ENCODE measurements around the gene MRPS14.
A peak's percentile ranks its signal among the peaks of the same experiment; 100 is the strongest.

MRPS14 gene

DNA sequence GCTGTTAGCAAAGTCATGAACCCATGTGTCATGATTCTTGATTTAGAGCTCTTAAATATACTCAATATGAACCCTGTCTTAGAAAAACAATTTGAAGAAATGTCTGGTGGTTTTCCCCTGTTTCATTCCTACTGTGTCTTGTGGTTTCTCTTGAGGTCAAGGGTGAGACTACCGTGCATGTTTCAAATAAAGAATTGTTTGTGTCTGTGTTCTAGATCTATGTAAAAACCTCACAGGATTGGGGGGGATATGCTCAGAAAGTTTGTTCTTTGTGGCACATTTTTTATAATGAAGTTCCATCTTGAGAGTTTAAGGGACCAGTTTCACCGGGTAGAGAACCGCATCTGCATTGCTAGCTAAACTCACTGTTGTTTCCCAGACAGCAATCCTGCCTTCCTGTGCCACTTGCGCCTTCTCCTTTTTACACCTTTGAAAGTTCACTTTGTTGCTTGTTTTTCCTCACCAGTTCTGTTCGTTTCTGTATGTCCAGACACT lies 54.4 kb downstream of the MRPS14 start:
- DNase-seq (ENCODE audit: low read depth in 1 of 2, low spot score in 1 of 2): peak in 1 of 2 experiments; percentile 16
- in situ Hi-C loops (cut with HindIII; ENCODE audit: low pct_unique_long_range_greater_than_20kb, low sequenced_read_pairs): no loop called here
- no peak for TF ChIP-seq JUND (IDR thresholded peaks at IDR 0.05; ENCODE audit: low read depth)

DNA sequence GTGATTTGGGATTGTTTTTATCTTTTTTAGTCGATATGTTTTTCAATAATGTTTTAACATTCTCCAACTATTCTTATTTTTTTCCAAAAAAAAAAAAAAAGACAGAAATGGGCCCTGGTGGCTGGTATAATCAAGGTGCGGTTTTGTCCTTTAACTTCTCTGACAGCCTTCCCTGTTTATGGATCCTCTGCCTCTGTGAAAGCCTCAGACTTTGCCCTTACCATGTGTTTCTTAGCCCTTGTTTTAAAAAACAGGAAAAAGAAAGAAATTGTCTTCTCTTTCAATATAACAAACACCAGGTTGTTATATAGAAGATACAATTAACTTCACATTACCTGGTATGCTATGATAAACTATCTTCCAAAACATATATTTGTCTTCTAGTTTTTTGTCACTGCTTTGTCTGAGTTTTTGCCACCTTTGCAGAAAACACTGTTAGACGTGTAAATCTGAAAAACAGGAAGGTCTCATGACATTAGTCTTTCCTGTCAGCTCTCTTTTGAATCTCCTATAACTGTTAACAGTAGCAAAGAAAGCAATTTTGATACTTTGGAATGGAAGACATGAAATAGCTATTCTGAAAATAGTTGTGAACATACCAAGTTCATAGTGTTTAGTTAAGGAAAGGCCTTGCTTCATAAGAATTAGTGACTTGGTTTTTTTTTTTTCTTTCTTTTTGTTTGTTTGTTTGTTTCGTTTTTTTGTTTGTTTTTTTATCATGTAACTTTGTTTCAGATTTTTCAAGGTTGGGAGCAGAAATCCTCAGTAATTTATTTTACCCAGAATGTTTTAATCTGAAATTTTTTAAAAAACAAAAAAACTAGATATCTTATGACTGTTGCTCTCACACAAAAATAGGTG lies 55.1 kb downstream of the MRPS14 start:
- no peak for DNase-seq (ENCODE audit: low read depth in 1 of 2, low spot score in 1 of 2)
- no peak for TF ChIP-seq JUND (IDR thresholded peaks at IDR 0.05; ENCODE audit: low read depth)
- in situ Hi-C loops (cut with HindIII; ENCODE audit: low pct_unique_long_range_greater_than_20kb, low sequenced_read_pairs): no loop called here

DNA sequence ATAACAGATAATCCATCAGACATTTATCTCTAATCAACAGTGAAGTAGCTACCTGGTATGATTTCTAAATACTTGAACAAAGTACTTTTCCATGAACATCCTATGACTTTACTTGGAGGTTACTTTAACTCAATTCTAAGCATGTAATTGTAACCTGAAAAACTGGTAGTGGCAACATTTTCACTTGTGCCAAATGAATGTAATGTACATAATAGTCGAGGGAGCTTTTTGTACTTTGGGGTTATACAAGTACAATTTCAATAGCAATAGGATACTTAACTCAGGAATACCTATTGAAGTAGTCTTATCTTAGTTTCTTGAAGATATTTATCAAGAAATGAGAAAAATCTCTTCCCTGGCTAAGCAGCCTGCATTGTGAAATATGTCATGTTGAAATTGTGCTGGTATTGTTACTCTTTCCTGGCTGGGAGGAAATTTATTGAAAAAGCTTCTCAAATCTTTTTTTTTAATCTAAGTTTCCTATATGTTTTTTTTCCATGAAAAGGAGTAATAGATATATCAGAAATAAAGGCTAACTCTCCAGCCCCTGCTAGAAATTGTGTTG lies 57.1 kb downstream of the MRPS14 start:
- DNase-seq (ENCODE audit: low read depth in 1 of 2, low spot score in 1 of 2): peak; percentile 19 to 90
- no peak; the same call in 1 of the 2 replicates for TF ChIP-seq JUND (IDR thresholded peaks at IDR 0.05; ENCODE audit: low read depth)
- in situ Hi-C loops (cut with HindIII; ENCODE audit: low pct_unique_long_range_greater_than_20kb, low sequenced_read_pairs): no loop called here

DNA sequence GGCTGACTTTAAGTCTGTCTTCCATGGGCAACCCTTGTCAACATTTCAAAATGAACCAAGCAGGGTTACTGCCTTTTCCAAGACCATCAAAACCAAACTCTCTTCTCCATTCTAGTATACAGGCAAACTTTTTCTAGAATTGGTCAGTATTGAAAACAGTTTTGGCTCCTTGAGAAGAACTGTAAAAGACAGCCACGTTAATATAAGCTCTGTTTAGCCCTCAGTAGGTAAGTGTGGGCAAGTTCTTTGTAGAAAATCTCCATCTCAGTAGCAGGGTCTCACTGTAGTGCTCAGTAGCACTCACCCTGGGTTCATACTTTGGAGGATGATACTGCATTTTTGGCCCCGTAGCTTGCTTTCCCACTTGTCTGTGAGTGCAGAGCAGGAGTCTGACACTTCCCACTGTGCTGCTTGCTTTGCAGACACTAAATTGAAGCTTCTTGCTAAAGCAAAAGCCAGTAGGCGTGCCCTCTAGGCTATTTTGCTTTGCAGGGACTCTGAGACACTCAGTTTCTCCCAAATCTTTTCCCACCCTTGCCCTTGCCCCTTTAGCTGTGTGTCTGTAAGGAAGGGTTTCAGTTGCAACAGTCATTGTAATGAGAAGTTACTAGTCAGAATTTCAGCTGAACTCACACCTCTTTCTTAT lies 57.7 kb downstream of the MRPS14 start:
- peak in 1 of 2 experiments; percentile 23 for DNase-seq (ENCODE audit: low read depth in 1 of 2, low spot score in 1 of 2)
- in situ Hi-C loops (cut with HindIII; ENCODE audit: low pct_unique_long_range_greater_than_20kb, low sequenced_read_pairs): no loop called here
- TF ChIP-seq JUND (IDR thresholded peaks at IDR 0.05; ENCODE audit: low read depth): no peak

DNA sequence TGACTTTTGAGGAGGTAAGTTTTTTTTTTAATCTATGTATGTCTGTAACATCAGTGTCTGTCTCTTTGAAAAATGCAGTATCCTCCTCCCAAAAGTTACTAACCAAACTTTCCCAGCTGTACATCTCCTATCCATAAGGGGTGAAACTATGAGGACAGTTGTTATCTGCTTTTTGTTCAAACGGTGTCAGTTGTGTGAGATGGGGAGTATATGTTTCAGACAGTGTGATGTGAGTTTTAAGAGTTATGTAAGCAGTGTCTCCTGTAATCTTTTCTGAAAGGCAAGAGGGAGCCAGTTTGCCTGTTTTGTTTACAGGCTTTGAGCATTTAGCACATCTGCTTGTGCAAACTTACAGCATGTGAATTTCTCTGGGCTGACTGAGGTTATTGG lies 58.3 kb downstream of the MRPS14 start:
- DNase-seq (ENCODE audit: low read depth in 1 of 2, low spot score in 1 of 2): peak in 1 of 2 experiments; percentile 32
- in situ Hi-C loops (cut with HindIII; ENCODE audit: low pct_unique_long_range_greater_than_20kb, low sequenced_read_pairs): no loop called here
- TF ChIP-seq JUND (IDR thresholded peaks at IDR 0.05; ENCODE audit: low read depth): no peak

DNA sequence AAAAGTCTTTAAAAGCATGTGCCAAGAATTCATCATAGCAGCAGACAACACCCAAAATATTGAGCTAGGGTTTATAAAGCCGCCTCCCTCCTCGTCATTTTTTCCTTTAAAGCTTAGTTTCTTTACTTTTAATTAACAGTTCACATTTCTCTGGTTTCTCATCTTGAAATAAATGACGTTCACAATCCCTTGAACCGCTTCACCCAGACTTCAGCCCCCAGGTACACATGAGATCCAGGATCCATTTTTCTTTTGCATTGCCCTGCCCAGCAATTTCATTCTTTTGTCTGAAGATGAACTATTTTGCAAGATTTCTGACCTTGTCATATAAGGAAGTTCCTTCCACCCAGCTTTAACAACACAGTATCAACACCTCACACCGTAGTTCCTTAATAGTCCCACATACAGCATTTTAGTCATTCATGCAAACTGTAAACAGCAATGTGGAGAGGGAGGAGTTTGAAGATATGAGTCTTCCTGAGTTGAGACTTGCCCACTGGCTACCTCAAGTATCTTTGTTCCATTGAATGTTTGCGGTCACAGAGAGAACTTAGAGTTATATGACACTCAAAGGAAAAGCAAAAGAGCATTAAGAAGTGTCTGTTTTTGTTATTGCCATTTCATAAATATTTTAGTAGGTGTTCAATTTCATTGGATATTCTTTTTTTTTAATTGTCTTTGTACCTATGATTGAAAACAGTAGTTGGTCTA lies 58.8 kb downstream of the MRPS14 start:
- peak in 1 of 2 experiments; percentile 53 for DNase-seq (ENCODE audit: low read depth in 1 of 2, low spot score in 1 of 2)
- in situ Hi-C loops (cut with HindIII; ENCODE audit: low pct_unique_long_range_greater_than_20kb, low sequenced_read_pairs): no loop called here
- no peak for TF ChIP-seq JUND (IDR thresholded peaks at IDR 0.05; ENCODE audit: low read depth)

DNA sequence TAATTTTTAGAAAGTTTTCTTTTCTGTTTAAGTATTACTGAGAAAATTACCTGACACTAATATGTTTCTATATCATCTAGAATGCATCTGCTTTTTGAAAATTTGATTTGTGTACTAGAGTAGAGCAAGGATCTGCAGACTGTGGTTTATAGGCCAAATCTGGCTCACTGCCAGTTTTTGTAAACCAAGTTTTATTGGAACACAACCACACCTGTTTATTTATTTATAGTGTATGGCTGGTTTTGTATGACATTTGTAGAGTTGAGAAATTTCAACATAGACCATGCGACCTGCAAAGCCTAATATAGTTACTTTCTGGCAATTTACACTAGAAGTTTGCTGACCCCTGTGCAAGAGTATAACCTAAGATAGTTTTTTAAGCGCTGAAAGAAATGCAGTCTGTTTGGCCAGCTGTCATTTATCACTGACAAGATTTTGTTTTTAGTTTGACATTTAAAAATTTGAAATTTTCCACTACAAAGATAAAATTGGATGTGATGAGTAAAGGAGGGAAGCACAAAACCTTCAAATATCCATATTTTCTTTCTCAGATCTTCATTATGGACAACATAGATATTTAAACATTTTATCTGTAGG lies 59.6 kb downstream of the MRPS14 start:
- peak in 1 of 2 experiments; percentile 62 for DNase-seq (ENCODE audit: low read depth in 1 of 2, low spot score in 1 of 2)

More for the DNA sequence above, 59.6 kb downstream of the MRPS14 start:
- in situ Hi-C loops (cut with HindIII; ENCODE audit: low pct_unique_long_range_greater_than_20kb, low sequenced_read_pairs): no loop called here
- TF ChIP-seq JUND (IDR thresholded peaks at IDR 0.05; ENCODE audit: low read depth): no peak
